PC-3 (cell line): ENCODE data around the gene KIF13A.
A peak's percentile ranks its signal among the peaks of the same experiment; 100 is the strongest.

Experiments used
- CTCF ChIP-seq: fragments of 300-600 bp; sonication (generic); conservative IDR thresholded peaks from 2 replicates; pipeline ENCODE4 v1.5.1; 2017; ENCODE audit warnings: antibody characterized with exemption, low read depth, mild to moderate bottlenecking, low read length
- EZH2 ChIP-seq: fragments of 300-600 bp; sonication (generic); IDR thresholded peaks from one replicate; pipeline ENCODE4 v1.6.1; 2017; ENCODE audit warnings: antibody characterized with exemption, mild to moderate bottlenecking, low read length; ENCODE audit not compliant: unreplicated experiment
- EZH2phosphoT487 ChIP-seq: fragments of 300-600 bp; sonication (generic); IDR thresholded peaks from 2 replicates; pipeline ENCODE4 v1.6.1; 2018; ENCODE audit warnings: mild to moderate bottlenecking, antibody characterized with exemption, low read length, borderline replicate concordance

- peak; percentile 21 for TF ChIP-seq CTCF
- TF ChIP-seq EZH2 = no peak
- no peak for TF ChIP-seq EZH2phosphoT487
Observed at GRCh38 chr6:17987697-17988421, 424 bp upstream of the KIF13A start.
